Left renal pelvis (tissue), 4 donors: ENCODE data around the gene PRAC2. TPM values are rescaled to one million over a fixed set of nuclear protein-coding genes. Genes with fewer than 3 reads are reported as not detected.

Experiments
- DNase-seq, 4 donors: peaks; one replicate each; pipeline ENCODE4 v3.0.0-alpha.2; 2013; ENCODE audit warnings: low read depth in 4 of 4, low spot score in 3 of 4
- polyA plus RNA-seq, 4 donors: library from polyadenylated mRNA; unstranded; fragments of 120-200 nt; gene quantifications; one replicate each; pipeline ENCODE4 v1.2.1, GENCODE V29; 2013; ENCODE audit not compliant: insufficient read length in 4 of 4

The PRAC2 gene
- polyA plus RNA-seq, 4 donors, result not detected

DNA sequence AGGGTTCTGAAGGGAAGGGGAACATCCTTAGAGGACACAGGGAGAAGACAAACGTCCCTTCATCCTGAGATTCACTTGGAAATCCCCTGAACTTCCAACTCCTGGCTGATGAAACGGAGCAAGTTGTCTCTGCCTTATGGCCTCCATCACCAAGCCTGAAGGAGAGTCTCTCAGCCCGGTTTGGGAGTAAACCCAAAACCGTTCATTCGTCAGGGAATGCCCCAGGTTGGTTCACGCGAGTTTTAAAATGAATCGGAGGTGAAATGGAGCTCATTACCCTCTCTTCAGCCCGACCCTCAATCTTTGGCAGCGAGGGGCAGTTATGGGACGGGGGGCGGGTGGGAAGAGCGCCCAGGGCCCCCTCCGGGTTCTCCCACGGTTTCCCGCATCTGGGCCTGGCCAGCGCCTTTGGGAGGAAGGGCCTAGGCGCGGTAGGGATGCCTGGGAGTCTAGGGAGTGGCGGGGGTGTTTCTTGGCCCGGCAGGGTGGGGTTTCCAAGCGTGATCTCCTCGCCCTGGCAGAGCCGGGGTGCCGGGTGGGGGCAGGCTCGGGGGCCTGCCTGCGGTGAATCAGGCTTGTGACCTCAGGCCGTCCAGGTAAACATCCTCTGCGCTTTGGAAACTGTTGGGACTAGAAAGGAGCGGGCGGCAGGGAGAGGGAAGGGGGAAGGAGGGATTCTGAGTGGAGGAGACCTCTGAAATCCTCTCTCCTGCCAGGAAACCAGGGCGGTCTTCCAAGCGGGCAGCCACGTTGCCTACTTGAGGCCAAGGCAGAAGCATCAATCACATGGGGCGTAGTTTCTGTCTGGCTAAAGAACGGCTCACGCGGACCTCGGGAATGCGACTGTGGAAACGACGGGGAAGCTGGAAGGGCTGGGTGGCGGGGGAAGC, 29.7 kb downstream of the PRAC2 start:
- DNase-seq, result no peak

DNA sequence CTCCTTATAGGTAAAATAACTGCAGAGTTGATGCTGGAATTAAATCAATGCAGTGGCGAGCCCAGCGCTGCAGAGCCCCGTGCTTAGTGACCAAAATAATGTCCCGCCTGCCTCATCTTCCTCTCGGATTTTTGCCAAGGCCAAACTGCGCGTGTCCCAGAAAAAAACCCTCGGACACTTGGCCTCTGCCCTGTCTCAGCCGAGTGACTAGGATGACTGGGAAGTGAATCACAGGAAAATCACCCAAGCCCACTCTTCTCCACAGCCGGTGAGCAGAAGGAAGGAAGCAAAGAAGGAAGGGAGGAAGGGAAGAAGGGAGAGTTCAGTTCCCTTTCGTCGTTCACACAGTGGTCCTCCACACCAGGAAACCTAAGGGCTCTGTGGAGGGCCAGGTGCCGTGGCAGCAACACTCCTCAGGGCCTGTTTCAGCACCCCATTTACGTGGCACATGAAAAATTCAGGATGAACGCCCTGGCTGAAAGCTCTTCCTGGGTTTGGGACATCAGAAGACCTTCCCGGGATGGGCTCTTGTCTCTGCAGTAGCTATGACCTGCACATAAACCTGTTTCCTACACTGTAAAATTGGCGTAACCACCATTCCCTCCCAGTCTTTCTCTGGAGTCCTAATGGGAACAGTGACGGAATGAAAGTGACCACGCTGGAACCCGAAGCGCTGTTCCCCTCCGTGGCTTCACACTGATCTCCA, 31.0 kb downstream of the PRAC2 start:
- no peak for DNase-seq

DNA sequence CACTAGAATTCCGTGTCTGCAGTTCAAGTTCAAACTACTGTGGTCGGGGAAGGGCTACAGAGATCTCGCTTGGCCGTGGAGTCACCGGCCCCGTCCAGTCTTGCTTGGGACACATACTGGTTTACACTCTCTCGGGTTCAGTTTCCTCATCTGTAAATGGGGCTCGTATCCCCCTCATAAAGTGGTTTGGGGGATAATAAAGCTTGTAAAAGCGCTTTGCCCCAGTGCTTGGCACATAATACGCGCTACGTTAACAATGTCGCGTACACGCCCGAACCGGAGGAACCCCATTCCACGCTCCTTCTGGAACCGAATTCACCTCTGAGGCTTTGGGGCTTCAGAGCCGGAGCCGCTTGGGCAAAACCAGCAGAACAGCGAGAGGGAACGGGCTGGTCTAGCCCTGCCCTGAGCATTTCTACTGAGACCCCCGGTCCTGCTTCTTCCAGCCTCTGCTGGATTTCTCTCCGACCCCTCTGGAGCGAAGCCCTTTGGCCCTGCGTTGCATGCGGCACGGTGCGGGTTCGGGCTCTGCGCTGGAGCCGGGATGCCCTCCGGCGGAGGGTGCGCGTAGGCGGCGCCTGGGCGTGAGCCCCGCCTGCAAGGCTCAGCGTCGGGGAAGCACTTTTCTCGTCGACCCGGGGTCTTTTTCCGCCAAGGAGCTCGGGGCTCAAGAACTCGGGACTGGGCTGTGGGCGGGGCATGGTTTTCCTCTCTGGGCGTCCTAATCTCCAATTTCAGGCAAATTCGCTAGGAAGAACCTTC, 31.7 kb downstream of the PRAC2 start:
- no peak for DNase-seq

GRCh38 chr17:48755356-48755755, 32.4 kb downstream of the PRAC2 start:
- no peak for DNase-seq

- DNase-seq, result no peak
Measured at GRCh38 chr17:48756830-48757251, 33.9 kb downstream of the PRAC2 start.

DNA sequence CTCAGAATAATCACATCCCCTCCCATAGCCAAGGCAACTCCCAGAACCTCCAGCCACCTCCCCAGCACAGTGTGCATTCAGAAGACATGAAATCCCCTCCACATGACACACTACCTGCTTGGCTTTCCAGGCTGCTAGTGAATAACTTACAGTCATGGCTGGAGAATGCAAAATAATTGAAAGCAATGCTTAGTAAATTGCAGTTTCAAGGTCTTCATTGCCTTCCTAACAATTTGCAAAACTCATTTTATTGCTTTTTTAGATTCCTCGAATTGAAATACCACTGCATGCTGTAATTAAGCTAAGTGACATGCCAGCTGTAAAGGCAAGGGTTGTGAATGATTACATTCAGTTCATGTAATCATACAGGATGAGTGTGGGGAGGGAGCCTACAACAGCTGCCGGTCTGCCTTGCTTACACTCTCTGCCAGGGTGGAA, 34.6 kb downstream of the PRAC2 start:
- DNase-seq, result no peak

GRCh38 chr17:48759288-48759687, 36.3 kb downstream of the PRAC2 start:
- DNase-seq, result no peak

DNA sequence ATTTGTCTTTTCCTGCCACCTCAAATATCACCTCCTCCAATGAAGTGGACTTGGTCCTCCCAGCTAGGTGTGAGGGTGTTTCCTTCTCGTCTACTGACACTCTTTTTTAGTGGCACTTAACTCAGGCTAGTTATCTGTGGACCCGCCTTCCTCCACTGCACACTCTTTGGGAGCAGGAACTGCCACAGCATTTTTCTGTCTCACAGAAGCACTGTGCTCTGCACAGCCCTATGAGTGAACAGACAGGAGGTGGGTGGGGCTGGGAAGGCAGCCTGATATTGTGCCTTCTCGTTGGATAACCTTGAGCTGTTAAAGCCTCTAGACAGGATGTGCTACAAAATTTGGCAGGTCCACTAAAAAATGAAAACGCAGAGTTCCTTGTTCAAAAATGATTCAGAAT, 37.4 kb downstream of the PRAC2 start:
- DNase-seq, result no peak

DNA sequence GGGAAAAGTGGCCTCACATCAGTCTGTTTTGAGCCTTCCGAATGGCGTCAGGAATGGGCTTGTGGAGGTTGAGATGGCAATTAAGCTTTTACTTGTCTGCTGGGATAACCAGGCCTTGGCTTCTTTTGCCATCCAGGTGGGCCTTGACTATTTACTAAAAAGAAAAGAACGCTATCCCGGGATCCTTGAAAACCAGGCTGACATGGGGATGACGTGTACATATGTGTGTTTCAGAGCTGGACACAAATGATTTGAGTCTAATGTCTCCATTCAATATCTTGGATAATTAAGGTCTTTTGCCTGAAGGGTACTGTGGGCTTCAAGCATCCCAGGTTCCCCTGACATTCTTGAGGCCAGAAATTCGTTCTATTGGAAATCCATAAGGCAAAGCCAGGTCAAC, 38.1 kb downstream of the PRAC2 start:
- no peak for DNase-seq

DNA sequence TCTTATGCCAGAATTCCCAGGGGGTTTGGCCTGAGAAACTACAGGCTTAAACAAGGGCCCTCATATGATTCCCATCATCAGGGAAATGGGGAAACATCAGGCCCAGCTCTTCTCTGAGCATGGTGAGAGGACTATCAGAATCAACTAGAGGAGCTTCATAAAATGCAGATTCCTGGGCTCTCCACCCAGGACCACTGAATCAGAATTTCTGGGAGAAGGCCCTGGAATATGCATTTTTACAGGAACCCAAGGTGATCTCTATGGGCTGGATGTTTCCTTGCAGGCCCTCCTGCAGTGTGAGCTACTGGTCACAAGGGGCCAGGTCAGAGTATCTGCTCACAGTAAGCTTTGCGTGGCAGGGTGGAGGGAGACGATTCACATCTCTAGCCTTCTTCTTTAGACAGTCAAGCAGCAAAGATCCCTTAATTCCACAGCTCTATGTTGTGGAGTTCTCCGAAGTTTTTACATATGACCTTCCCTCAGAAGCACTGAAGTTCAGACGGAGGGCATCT, 44.3 kb downstream of the PRAC2 start:
- DNase-seq, result no peak

- DNase-seq, result no peak
Measured at GRCh38 chr17:48769009-48769675, 46.2 kb downstream of the PRAC2 start.

DNA sequence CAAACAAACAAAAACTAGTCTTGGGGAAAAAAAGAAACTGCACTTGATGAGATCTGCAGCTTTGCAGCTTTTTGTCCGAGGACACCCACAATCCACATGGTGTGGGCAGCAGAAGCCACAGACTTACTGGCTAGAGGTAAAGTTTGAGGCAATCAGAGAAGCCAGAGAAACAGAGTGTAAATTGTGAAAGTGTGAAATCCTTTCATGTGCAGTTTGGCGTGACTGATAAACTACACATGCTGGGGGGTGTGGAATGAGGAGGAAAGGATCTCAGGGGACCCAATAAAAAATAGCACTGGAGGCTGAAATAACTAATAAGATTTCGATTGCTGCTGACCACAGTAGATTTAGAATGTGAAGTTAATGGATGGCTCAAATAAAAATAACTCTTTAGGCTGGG, 48.0 kb downstream of the PRAC2 start:
- no peak for DNase-seq

- no peak for DNase-seq
Measured at GRCh38 chr17:48773245-48773644, 50.3 kb downstream of the PRAC2 start.

Other genes with a start within 250 kb of the PRAC2 start
- under 1 TPM in 3 of 4 donors, not detected in 1; 0.21 to 0.75 (median 0.37) TPM for gene HOXB1, start 192.2 kb upstream of the PRAC2 start, polyA plus RNA-seq
- gene HOXB2, start 178.1 kb upstream of the PRAC2 start, polyA plus RNA-seq, result 10 to 100 TPM; 19.5 to 61.6 (median 46.1) TPM
- gene HOXB4, start 144.8 kb upstream of the PRAC2 start, polyA plus RNA-seq, result 10 to 100 TPM in 2 of 4 donors, 1 to 10 TPM in 2; 3.5 to 20.3 (median 11.4) TPM
- gene HOXB3, start 132.9 kb upstream of the PRAC2 start, polyA plus RNA-seq, result 100 to 1,000 TPM in 3 of 4 donors, 10 to 100 TPM in 1; 70.2 to 217 (median 153) TPM
- 10 to 100 TPM; 13.7 to 51.2 (median 30.4) TPM for gene HOXB5, start 129.4 kb upstream of the PRAC2 start, polyA plus RNA-seq
- gene HOXB6, start 118.2 kb upstream of the PRAC2 start, polyA plus RNA-seq, result 100 to 1,000 TPM in 1 of 4 donors, 10 to 100 TPM in 3; 25.6 to 153 (median 86.0) TPM
- 10 to 100 TPM in 3 of 4 donors, 1 to 10 TPM in 1; 6.0 to 53.3 (median 39.3) TPM for gene HOXB7, start 112.2 kb upstream of the PRAC2 start, polyA plus RNA-seq
- gene HOXB8, start 107.9 kb upstream of the PRAC2 start, polyA plus RNA-seq, result 10 to 100 TPM in 3 of 4 donors, 1 to 10 TPM in 1; 5.1 to 61.5 (median 46.5) TPM
- gene HOXB9, start 96.8 kb upstream of the PRAC2 start, polyA plus RNA-seq, result 10 to 100 TPM; 13.0 to 71.8 (median 60.8) TPM
- not detected for gene PRAC1, start 667 bp upstream of the PRAC2 start, polyA plus RNA-seq
- not detected for gene HOXB13, start 5.6 kb downstream of the PRAC2 start, polyA plus RNA-seq
- gene TTLL6, start 94.0 kb downstream of the PRAC2 start, polyA plus RNA-seq, result under 1 TPM in 3 of 4 donors, not detected in 1; 0.24 to 0.67 (median 0.32) TPM
- gene CALCOCO2, start 107.8 kb downstream of the PRAC2 start, polyA plus RNA-seq, result 10 to 100 TPM; 71.0 to 87.9 (median 81.8) TPM
- 100 to 1,000 TPM; 102 to 157 (median 143) TPM for gene ATP5MC1, start 169.6 kb downstream of the PRAC2 start, polyA plus RNA-seq
- gene UBE2Z, start 185.2 kb downstream of the PRAC2 start, polyA plus RNA-seq, result 100 to 1,000 TPM in 1 of 4 donors, 10 to 100 TPM in 3; 85.5 to 105 (median 96.1) TPM
- gene SNF8, start 221.7 kb downstream of the PRAC2 start, polyA plus RNA-seq, result 100 to 1,000 TPM in 2 of 4 donors, 10 to 100 TPM in 2; 67.4 to 112 (median 96.5) TPM
- not detected for gene GIP, start 245.4 kb downstream of the PRAC2 start, polyA plus RNA-seq